Activated naive CD8-positive, alpha-beta T cell treated with anti-CD3 and anti-CD28 coated beads, Interleukin-2, amount 10 ng/mL, durations not matched to agents 7 days and 5 days (primary cell): Measurements from ENCODE around the gene RAD52. TPM values are rescaled to one million over a fixed set of nuclear protein-coding genes. Genes with fewer than 3 reads are reported as not detected.

ENCODE experiments used
- ATAC-seq: fragments of 150-1000 bp; cut with Tn5 transposase; one replicate; pipeline ENCODE4 v1.10.0; 2021; ENCODE audit warnings: low read depth, moderate library complexity
- POLR2A ChIA-PET: fragments of 350-600 bp; sonication (Branson Sonifier 250); formaldehyde crosslinking; loops from one replicate; lab custom pipeline; 2021; ENCODE audit warnings: antibody characterized with exemption; lab: Charles Lee
- DNase-seq: peaks from one replicate; pipeline ENCODE4 v3.0.0; 2021
- H3K27ac Mint-ChIP-seq: one replicate; pipeline ENCODE4 v1.8.0; 2022; ENCODE audit warnings: mild to moderate bottlenecking, mixed read lengths
- H3K27me3 Mint-ChIP-seq: one replicate; pipeline ENCODE4 v1.8.0; 2022; ENCODE audit warnings: mild to moderate bottlenecking, moderate library complexity, mixed read lengths
- H3K36me3 Mint-ChIP-seq: one replicate; pipeline ENCODE4 v1.8.0; 2021; ENCODE audit warnings: mild to moderate bottlenecking, mixed read lengths
- H3K4me1 Mint-ChIP-seq: one replicate; pipeline ENCODE4 v1.8.0; 2021; ENCODE audit warnings: mixed read lengths
- H3K4me3 Mint-ChIP-seq: one replicate; pipeline ENCODE4 v1.8.0; 2022; ENCODE audit warnings: mild to moderate bottlenecking, moderate library complexity, mixed read lengths
- H3K9me3 Mint-ChIP-seq: one replicate; pipeline ENCODE4 v1.8.0; 2021; ENCODE audit warnings: mixed read lengths
- total RNA-seq, 2 experiments: library from RNA; stranded (reverse); gene quantifications; one replicate each; pipeline ENCODE4 v1.2.3, GENCODE V29; 2021

The RAD52 gene
- total RNA-seq, 2 experiments from 2014 or later = 15.9 to 17.9 TPM

GRCh38 chr12:981176-981828 is 31.8 kb upstream of the RAD52 start:
- no peaks in the 10 kb centered on the region for H3K4me1 Mint-ChIP-seq
- peaks cover 3% of the 10 kb centered on the region for H3K36me3 Mint-ChIP-seq
- no peak overlapping the region for H3K27ac Mint-ChIP-seq
- POLR2A ChIA-PET = interaction anchor here (0.6 kb wide), 1 partner anchor 491 kb away, joined by 4 read pairs; no protein-coding TSS in a partner anchor
- H3K27me3 Mint-ChIP-seq = no peaks in the 10 kb centered on the region
- DNase-seq (no peak), ATAC-seq (no peak)
- no peak overlapping the region for H3K4me3 Mint-ChIP-seq
- no peaks in the 10 kb centered on the region for H3K9me3 Mint-ChIP-seq

DNA sequence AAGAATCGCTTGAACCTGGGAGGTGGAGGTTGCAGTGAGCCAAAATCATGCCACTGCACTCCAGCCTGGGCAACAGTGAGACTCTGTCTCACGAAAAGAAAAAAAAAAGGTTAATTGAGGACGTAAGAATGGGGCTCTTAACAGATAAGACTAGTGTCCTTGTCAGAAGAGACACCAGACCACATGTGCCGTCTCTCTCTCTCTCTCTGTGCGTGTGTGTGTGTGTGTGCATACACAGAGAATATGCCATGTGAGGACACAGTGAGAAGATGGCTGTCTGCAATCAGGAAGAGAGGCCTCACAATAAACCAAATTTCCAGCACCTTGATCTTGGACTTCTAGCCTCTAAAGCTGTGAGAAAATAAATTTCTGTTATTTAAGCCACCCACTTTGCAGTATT is 29.9 kb upstream of the RAD52 start:
- H3K27ac Mint-ChIP-seq = no peak overlapping the region
- no peaks in the 10 kb centered on the region for H3K4me1 Mint-ChIP-seq
- no peaks in the 10 kb centered on the region for H3K9me3 Mint-ChIP-seq
- DNase-seq (no peak), ATAC-seq (no peak)
- POLR2A ChIA-PET = no interaction called here
- H3K27me3 Mint-ChIP-seq = no peaks in the 10 kb centered on the region
- H3K4me3 Mint-ChIP-seq = no peak overlapping the region
- H3K36me3 Mint-ChIP-seq = peaks cover 3% of the 10 kb centered on the region

DNA sequence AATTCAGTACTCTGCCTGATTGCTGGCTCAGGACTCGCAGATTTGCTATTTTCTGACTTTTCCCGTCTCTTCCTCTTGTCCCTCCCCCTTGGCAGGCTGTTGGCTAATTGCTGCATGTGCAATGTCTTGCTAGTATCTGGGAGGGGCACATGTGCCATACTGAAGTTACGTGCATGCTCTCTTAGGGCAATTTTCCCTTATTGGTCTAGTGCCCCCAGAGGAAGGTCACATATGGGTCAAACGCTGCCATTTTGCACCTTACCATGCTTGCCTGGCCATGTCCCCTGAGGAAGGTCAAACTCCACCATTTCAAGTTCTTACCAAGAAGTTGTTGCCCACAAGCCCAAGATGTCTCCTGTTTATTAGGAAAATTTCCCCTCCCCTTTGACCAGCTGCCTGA is 27.7 kb upstream of the RAD52 start:
- Mint-ChIP-seq H3K4me3 (no peak overlapping the region), H3K36me3 (peaks cover 3% of the 10 kb centered on the region), H3K9me3 (no peaks in the 10 kb centered on the region), H3K4me1 (no peaks in the 10 kb centered on the region), H3K27ac (no peak overlapping the region), H3K27me3 (no peaks in the 10 kb centered on the region)
- ATAC-seq (no peak), DNase-seq (no peak)
- POLR2A ChIA-PET = no interaction called here

DNA sequence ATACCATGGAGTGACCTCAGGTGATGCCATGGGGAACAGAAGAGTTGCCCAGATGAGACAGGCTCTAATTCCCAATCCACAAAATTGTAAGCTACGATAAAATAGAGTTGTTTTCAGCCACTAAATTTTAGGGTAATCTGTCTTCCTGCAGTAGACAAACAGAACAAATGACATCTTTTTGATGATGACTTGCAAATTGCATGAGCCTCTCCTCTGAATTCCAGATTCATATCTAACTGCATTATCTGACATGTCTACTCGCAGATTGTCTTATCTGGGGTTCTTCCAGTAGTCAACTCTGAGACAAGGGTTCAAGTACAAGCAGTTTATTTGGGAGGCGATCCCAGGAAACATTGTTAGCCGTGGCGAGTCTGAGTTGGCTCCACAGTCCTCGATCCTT is 27.1 kb upstream of the RAD52 start:
- peaks cover 3% of the 10 kb centered on the region for H3K36me3 Mint-ChIP-seq
- no peak overlapping the region for H3K4me3 Mint-ChIP-seq
- ATAC-seq (no peak), DNase-seq (no peak)
- H3K27me3 Mint-ChIP-seq = no peaks in the 10 kb centered on the region
- POLR2A ChIA-PET = no interaction called here
- no peaks in the 10 kb centered on the region for H3K4me1 Mint-ChIP-seq
- H3K9me3 Mint-ChIP-seq = no peaks in the 10 kb centered on the region
- no peak overlapping the region for H3K27ac Mint-ChIP-seq

- Mint-ChIP-seq H3K27ac (no peak overlapping the region), H3K27me3 (no peaks in the 10 kb centered on the region), H3K9me3 (no peaks in the 10 kb centered on the region), H3K4me1 (no peaks in the 10 kb centered on the region), H3K36me3 (peaks cover 3% of the 10 kb centered on the region), H3K4me3 (no peak overlapping the region)
- ATAC-seq = no peak
- POLR2A ChIA-PET = no interaction called here
- no peak for DNase-seq
Measured at GRCh38 chr12:974271-974862, 24.9 kb upstream of the RAD52 start.

GRCh38 chr12:971991-972390 is 22.5 kb upstream of the RAD52 start:
- no peaks in the 10 kb centered on the region for H3K27me3 Mint-ChIP-seq

DNA sequence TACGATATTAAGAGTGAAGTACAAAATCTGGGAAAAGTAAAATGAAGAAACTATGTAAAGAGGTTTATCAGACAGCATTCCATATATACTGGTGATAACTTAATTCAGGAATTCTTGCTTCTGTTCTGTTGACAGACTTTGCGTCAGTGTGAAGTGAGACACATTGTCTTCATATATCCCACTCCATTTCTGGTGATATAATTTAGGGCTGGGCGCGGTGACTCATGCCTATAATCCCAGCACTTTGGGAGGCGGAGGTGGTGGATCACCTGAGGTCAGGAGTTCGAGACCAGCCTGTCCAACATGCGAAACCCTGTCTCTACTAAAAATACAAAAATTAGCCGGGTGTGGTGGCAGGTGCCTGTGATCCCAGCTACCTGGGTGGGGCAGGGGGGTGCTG is 20.3 kb upstream of the RAD52 start:
- no peak for ATAC-seq
- Mint-ChIP-seq H3K4me3 (no peak overlapping the region), H3K27ac (no peak overlapping the region), H3K36me3 (no peaks in the 10 kb centered on the region), H3K27me3 (no peaks in the 10 kb centered on the region), H3K4me1 (no peaks in the 10 kb centered on the region), H3K9me3 (no peaks in the 10 kb centered on the region)
- no peak for DNase-seq
- POLR2A ChIA-PET = no interaction called here

More at GRCh38 chr12:971991-972390, 22.5 kb upstream of the RAD52 start:
- Mint-ChIP-seq H3K4me3 (no peak overlapping the region), H3K9me3 (no peaks in the 10 kb centered on the region), H3K4me1 (no peaks in the 10 kb centered on the region), H3K36me3 (no peaks in the 10 kb centered on the region), H3K27ac (no peak overlapping the region)
- DNase-seq (no peak), ATAC-seq (no peak)
- POLR2A ChIA-PET = no interaction called here

DNA sequence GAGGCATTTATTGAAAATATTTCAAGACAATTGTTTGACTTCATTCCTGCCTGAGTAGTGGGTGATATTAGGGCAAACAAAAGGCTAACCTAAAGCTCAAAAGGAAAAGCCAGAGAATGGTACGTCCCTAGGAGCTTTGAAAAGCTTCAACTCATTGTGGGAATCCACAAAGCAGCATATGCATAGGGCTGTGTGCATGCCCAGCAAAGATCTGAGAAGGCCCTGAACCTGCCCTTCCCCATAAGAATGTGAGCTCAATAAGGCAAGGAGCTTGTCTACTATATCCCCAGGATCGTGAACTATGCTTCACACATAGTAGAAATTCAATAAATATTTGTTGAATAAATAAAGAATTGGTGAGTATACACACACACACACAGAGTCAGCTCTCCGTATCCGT is 19.1 kb upstream of the RAD52 start:
- H3K27me3 Mint-ChIP-seq = no peaks in the 10 kb centered on the region
- H3K4me3 Mint-ChIP-seq = no peak overlapping the region
- no peaks in the 10 kb centered on the region for H3K4me1 Mint-ChIP-seq
- H3K36me3 Mint-ChIP-seq = no peaks in the 10 kb centered on the region
- DNase-seq (no peak), ATAC-seq (no peak)
- no peaks in the 10 kb centered on the region for H3K9me3 Mint-ChIP-seq
- POLR2A ChIA-PET = no interaction called here
- H3K27ac Mint-ChIP-seq = no peak overlapping the region

GRCh38 chr12:967641-968040 is 18.1 kb upstream of the RAD52 start:
- Mint-ChIP-seq H3K27ac (no peak overlapping the region), H3K9me3 (no peaks in the 10 kb centered on the region), H3K27me3 (no peaks in the 10 kb centered on the region), H3K36me3 (no peaks in the 10 kb centered on the region), H3K4me3 (no peak overlapping the region), H3K4me1 (no peaks in the 10 kb centered on the region)
- ATAC-seq = no peak
- POLR2A ChIA-PET = no interaction called here
- DNase-seq = no peak

DNA sequence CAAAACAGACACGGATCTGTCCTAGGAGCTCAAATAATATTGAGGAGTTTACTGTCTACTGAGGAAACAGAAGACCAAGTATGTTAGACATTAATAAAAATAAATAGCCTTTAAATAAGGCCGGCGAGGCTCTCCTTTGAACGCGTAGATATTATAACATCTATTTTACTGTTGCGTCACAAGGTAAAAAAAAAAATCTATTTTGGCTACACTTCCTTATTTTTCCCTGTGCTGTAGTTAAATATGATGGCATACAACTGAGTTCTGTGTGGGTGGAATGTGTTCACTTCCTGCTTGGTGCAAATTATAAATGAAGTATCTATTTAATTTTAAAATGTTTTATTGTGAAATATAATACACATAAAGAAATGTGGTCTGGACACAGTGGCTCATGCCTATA is 17.2 kb upstream of the RAD52 start:
- H3K9me3 Mint-ChIP-seq = no peaks in the 10 kb centered on the region
- DNase-seq (no peak), ATAC-seq (no peak)
- no peak overlapping the region for H3K27ac Mint-ChIP-seq
- POLR2A ChIA-PET = no interaction called here
- peaks cover 2% of the 10 kb centered on the region for H3K27me3 Mint-ChIP-seq
- H3K4me1 Mint-ChIP-seq = peaks cover 4% of the 10 kb centered on the region
- H3K4me3 Mint-ChIP-seq = no peak overlapping the region
- H3K36me3 Mint-ChIP-seq = no peaks in the 10 kb centered on the region

GRCh38 chr12:958588-959123 is 9.2 kb upstream of the RAD52 start:
- no peaks in the 10 kb centered on the region for H3K9me3 Mint-ChIP-seq
- DNase-seq (no peak), ATAC-seq (no peak)
- no peaks in the 10 kb centered on the region for H3K36me3 Mint-ChIP-seq
- H3K4me1 Mint-ChIP-seq = peaks cover 8% of the 10 kb centered on the region
- POLR2A ChIA-PET = no interaction called here
- no peak overlapping the region for H3K27ac Mint-ChIP-seq
- peaks cover 4% of the 10 kb centered on the region for H3K27me3 Mint-ChIP-seq
- H3K4me3 Mint-ChIP-seq = no peak overlapping the region

DNA sequence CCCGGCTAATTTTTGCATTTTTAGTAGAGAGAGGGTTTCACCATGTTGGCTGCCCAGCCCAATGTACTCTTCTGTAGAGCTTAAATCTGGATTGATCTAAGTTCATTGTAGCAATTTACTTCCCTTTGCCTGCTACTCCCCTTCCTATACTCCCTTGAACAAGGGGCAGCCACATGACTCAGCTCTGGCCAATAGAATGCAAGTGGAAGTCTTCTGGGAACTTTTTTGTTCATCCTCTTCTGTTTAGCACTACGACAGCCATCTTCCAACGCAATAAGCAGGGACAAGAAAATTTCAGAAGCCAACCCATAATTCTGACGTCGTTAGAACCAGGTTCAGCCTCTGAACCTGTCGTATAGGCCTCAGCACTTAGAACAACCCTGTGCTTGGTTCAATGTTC is 6.4 kb upstream of the RAD52 start:
- no peak for DNase-seq

DNA sequence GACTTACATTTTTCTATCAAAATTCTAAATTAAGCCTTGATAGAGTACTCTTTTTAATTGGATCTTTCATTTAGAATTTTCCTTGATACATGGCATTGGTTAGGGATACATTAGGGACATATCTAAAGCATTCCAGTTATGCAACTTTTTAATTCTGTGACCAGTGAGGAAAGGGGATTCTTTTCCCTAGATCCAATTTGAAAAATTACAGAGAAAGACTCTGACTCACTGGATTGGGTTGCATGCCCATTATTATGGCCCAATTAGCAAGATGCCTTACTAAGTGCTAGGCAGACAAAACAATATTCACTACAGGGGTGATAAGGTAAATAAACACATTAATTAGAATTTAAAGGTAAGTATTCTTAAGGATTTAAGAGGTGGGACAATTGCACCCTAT is 5.2 kb upstream of the RAD52 start:
- DNase-seq (no peak), ATAC-seq (no peak)
- Mint-ChIP-seq H3K36me3 (no peaks in the 10 kb centered on the region), H3K9me3 (no peaks in the 10 kb centered on the region), H3K27ac (no peak overlapping the region), H3K4me1 (no peaks in the 10 kb centered on the region), H3K4me3 (no peak overlapping the region), H3K27me3 (peaks cover 4% of the 10 kb centered on the region)
- POLR2A ChIA-PET = no interaction called here

More for the DNA sequence above, 6.4 kb upstream of the RAD52 start:
- H3K36me3 Mint-ChIP-seq = no peaks in the 10 kb centered on the region
- H3K27ac Mint-ChIP-seq = no peak overlapping the region
- POLR2A ChIA-PET = no interaction called here
- ATAC-seq = no peak
- H3K9me3 Mint-ChIP-seq = no peaks in the 10 kb centered on the region
- H3K27me3 Mint-ChIP-seq = peaks cover 4% of the 10 kb centered on the region
- H3K4me1 Mint-ChIP-seq = no peaks in the 10 kb centered on the region
- no peak overlapping the region for H3K4me3 Mint-ChIP-seq

GRCh38 chr12:953776-954175 is 4.3 kb upstream of the RAD52 start:
- Mint-ChIP-seq H3K4me1 (no peaks in the 10 kb centered on the region), H3K27ac (no peak overlapping the region), H3K27me3 (peaks cover 4% of the 10 kb centered on the region), H3K9me3 (no peaks in the 10 kb centered on the region), H3K36me3 (no peaks in the 10 kb centered on the region), H3K4me3 (no peak overlapping the region)
- DNase-seq (no peak), ATAC-seq (no peak)
- POLR2A ChIA-PET = no interaction called here
